T-helper 2 cell treated with Interferon-gamma antibody and Interleukin-4, amounts not matched to agents 100 ng/mL and 5 ng/mL, for 36 hours (primary cell): ENCODE results near the gene DLST. TPM values are rescaled to one million over a fixed set of nuclear protein-coding genes. Genes with fewer than 3 reads are reported as not detected.
"Not testable (repeated sequence)": the region's sequence is repeated elsewhere in the genome, so short reads cannot be mapped to it uniquely, and the experiment has no call there.

ENCODE experiments used
- intact Hi-C: fragments of 100-400 bp; cut with micrococcal nuclease; formaldehyde crosslinking; loops from one replicate; pipeline ENCODE4 v1.15.1; 2023
- total RNA-seq: library from RNA; stranded (reverse); gene quantifications from 2 replicates; pipeline ENCODE4 v1.2.3, GENCODE V29; 2022

The DLST gene
- total RNA-seq, 1 donor from 2014 or later = 94.6 TPM

DNA sequence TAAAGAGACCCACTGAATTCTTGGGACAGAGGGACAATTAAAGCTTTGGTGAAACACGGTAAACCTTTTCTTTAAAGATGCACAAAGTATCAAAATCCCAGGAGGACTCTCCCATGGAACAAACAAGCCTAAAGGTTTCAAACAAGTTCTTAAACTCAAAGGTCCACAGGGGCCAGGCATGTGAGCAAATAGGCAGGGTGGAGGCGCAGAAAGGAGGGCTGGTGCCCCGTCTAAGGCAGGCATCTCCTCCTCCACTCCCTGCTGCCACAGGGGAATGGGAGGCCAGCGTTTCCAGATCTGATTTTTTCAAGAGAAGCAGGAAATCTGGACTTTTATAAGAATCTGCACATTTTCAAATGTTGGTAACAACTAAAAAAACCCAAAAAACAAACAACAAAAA, 33.7 kb downstream of the DLST start:
- intact Hi-C loops = no loop called here

DNA sequence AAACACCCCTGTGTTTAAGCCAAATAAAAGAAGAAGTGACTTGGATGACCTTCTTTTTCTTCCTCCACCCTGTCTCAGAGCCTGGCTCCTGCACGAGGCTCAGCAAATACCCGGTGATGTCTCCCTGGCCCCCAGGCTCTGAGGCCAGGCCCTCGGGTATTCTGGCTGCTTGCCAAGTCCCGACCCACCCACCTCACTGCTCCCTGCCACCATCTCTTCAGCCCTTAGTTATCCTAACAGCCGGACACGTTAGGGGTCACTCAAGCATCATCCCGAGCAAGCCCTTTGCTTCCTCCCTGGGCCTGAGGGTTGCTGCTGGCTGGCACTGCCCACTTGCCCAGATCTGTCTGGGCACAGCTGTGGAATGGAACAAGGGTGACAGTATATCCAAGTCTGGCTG, 34.1 kb downstream of the DLST start:
- intact Hi-C loops = no loop called here

DNA sequence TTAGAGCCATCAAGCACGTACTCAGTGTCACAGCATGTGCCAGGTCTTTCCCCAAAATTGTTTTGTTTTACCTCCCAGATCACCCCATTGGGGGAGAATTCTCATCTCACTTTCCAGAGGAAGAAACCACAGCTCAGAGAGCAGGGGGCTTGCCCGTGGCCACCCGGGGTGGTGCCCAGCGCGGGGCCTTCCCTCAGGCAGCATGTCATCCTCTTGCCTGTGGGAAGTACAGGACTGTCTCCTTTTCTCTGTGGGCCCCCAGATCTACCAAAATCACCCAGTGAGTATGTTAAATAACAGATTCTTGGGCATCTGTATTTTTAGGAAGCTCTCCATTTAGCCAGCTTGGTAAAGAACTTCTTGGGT, 35.4 kb downstream of the DLST start:
- intact Hi-C loops = no loop called here

DNA sequence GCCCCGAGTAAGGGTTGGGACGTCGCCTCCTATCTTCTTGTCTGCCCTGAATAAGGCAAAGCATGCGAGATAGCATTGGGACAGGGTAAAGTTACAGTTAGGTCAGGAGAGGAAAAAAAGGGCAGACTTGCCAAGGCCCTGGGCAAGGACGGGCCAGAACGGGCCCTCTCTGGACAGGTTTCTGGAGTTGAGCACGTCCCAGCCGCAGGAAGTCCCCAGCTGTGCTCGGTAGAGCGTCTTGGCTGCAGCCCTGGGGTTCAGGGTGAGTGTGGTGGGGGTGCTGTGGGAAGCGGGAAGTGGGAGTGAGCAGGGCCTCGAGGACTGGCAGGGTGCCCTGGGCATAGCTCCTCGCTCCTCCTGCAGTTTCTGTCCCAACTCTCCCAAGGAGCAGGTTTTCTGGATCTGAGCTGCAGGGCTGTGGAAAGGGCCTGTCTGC, 35.9 kb downstream of the DLST start:
- intact Hi-C loops = no loop called here

DNA sequence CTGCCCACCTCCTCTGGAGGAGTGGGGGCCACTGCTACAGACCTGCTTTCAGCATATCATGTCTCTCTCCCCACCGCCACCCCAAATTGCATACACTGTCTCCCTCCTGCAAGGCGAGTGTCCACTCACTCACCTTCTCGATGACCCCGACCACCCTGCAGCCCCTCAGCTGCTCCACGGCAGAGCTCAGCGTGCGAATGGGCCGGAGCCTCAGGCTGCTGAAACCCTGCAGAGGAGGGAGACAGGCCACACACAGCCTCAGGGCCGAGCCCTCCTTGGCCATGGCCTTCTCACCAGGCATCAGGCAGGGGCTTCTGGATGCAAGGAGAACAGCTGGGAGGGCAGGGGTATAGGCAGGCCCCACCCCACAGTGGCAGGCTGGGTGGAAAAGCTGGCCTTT, 36.7 kb downstream of the DLST start:
- intact Hi-C loops = no loop called here

DNA sequence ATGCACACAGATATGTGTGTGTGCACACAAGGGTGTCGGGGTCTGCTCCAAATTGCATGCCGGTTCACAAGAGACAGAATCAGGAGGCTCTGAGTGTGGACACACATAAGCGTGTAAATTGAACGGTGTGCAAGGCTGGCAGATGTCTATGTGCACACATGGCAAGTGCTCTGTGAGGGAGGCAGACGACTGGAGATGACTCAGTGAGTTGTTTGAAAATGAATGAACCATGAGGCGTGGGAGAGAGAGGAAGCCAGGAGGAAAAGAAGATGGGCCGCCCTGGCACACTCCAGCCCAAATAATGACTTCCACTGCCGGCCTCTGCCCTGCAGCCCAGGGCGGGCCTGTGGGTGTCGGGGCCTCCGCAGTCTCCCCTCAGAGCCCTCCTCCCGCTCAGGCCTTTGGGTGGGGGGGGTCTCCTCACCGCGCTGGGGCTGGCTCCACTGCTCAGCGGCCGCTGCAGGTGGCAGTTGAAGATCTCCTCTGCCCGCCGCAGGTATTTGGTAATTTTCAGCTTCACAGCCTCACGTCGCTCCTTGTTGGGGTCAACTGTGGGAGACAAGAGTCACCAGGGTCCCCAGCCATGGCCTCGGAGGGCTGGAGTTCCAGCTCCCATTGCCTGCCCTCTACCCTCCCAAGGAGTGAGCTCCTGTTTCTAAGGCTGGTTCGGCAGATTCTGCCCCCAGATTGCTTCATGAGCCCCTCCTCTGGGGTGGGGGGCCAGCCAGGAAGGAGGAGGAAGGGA, 37.9 kb downstream of the DLST start:
- intact Hi-C loops = no loop called here

GRCh38 chr14:74920281-74920680, 38.6 kb downstream of the DLST start:
- intact Hi-C loops = no loop called here

DNA sequence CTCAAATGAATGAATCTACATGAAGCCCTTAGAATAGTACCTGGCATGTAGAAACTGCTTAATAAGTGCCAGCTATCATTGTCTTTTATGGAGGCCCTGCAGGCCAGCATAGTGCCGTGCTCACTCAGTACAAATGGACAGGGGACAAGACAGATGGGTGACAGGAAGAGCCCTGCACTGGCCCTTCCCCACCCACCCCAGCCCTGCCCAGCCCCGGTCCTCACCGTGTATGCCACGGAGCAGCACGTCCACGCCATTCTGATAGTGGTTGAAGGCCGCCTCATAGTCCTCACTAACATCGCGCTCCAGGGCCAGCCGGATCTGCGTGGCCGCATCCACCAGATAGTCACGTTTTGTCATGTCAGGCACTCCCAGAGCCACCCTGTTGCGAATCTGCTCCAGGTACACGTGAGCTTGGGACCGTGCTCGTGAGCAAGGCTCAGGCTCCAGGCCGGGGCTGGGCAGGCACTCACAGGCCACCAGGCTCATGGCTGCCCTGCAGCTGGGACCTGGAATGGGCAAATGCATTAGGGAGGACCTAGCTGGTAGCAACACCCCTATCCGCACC, 39.4 kb downstream of the DLST start:
- intact Hi-C loops = no loop called here

- intact Hi-C loops = no loop called here
Measured at GRCh38 chr14:74921987-74922751, 40.5 kb downstream of the DLST start.

DNA sequence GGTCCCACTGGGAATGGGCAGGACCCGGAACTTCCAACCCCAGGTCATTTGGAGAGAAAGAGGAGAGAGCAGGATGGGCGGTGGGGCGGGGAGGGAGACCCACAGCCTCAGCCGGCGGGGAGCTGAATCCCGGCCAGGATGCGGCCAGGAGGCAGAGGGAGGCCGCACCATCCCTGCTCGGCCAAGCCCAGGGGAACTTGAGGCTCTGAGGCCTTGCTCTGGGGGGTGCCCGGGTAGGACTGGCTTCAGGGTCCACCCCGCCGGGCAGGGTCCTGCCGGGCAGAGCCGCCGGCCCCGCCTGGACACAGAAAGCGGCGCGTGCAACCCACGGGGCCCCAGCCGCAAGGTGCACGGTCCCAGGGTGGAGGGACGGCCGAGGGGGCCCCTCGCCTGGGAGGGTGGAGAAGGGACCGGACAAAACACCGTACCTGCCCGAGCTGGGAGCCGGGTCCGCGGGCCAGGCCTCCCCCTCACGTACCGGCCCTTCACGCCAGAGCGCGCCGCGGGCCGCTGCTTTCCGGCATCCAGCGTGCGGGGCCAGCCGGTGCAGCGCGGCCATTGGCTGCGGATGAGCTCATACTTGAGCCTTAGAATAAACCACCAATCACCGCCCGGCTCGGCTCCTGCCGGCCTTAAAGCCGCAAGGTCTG, 41.2 kb downstream of the DLST start, which contains the start of gene RPS6KL1:
RPS6KL1 (minus strand) TSS at position 509 of the 650 bp plus-strand sequence. CDS start 1,719 bp downstream, outside the sequence.
- intact Hi-C loops = no loop called here

- intact Hi-C loops = no loop called here
Measured at GRCh38 chr14:74924061-74924460, 42.3 kb downstream of the DLST start.

DNA sequence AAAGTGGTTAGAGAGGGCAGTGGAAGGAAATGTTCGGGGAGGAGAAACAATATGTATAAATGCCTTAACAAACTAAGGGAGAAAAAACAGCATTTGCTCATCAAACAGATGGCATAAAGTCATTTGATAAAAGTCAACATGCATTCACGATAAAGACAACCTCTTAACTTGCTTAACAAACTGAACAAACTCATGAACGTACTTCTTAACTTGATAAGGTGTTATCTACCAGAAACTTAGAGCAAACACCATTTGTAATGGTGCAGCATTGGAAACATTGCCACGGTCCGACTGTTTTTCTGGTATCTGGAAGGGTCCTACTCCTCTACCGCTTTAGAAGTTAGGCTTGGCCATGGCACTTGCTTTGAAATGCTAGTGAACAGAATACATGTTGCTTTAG, 45.5 kb downstream of the DLST start:
- intact Hi-C loops = no loop called here

GRCh38 chr14:74929242-74929641, 47.5 kb downstream of the DLST start:
- intact Hi-C loops = no loop called here

- intact Hi-C loops = not testable (repeated sequence)
Measured at GRCh38 chr14:74931744-74932143, 50.0 kb downstream of the DLST start.

- intact Hi-C loops = no loop called here
Measured at GRCh38 chr14:74932401-74932901, 50.7 kb downstream of the DLST start.

GRCh38 chr14:74932936-74933335, 51.2 kb downstream of the DLST start:
- intact Hi-C loops = not testable (repeated sequence)

DNA sequence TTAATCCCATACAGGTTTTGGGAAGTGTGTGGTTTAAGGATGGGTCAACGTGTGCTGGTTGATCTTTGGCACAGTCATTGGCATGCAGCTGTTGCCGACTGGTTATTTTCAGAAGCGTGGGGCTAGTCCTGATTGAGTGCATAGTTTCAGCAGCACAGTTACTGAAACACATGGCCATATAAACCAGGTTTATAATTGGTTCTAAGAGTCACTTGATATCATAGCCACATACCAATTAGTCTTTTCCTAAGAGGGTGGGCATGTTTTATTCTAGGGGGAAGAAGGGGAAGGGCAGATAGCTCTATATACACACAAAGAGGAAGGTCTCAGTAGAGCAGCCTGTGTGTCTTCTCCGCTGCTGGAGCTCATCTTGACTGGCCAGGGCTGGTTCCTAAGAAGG, 52.3 kb downstream of the DLST start:
- intact Hi-C loops = no loop called here

DNA sequence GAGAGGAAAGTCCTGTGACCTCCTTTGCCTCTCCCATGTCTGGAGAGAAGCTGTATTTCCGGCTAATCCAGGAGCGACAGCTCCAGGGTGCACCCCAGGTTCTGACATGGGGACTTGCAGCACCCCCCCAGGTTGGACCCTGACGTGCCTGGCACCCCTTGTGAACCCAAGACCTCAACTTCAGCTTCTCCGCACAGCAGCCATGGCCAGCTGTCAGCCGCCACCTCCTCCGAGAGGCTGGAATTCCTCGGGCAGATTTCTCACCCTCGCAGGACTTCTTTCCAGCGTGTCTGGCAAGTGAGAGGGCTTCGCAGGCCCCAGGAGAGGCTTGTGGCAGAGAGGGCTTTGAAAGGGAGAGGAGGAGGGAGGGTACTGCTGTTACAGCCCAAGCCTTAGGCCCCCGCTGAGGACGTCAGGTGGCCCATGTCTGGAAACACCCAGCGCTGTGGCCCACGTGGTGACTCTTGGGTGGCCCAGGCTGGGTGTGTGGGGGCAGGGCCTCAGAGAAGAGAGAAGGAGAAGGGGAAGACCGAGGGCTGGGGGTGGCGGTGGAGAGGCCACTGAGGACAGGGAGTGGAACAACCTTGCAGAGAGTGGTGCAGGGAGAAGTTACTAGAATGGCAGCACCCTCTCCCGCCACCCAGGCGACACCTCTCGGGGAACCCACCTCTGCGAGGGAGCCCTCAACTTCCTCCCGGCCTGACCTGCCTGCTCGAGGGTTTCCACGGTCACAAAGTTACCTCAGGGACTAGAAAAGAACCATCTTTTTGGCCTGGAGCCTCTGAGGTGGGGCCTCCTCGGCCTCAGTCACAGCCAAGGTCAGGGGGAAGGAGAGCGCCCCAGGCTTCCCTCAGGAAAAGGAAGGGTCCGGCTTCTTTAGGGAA, 53.0 kb downstream of the DLST start:
- intact Hi-C loops = no loop called here

DNA sequence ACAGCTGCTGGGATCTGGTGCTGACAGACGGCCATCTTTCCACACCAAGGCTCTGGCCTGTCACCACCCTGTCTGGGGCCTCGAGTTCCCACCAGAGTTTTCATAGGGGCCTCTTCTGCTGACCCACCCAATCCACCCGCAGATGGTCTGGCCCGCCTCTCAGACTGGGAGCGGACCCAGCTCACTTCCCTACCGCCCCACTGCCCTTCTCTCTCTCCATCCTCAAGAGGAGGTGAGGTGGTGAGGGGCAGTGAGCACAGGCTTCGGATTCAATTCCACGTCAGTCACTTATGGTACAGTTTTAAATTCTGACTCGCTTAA, 53.6 kb downstream of the DLST start:
- intact Hi-C loops = no loop called here

DNA sequence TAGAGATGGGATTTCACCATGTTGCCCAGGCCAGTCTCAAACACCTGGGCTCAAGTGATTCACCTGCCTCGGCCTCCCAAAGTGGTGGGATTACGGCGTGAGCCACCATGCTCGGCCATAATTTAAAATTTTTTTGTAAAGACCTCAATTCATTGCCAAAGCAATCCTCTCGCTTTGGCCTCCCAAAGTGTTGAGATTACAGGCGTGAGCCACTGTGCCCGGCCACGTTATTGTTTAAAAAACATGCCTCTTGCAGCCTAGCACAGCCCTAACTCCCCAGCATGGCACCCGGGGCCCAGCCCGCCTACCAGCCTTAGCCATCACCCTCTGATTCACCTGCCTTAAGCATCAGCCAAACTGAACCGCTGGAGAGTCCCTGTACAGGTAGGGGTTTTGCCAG, 54.4 kb downstream of the DLST start:
- intact Hi-C loops = no loop called here

- intact Hi-C loops = no loop called here
Measured at GRCh38 chr14:74936731-74937130, 55.0 kb downstream of the DLST start.
